BJ (cell line): ENCODE results near the gene HOXB2. TPM values are rescaled to one million over a fixed set of nuclear protein-coding genes. Genes with fewer than 3 reads are reported as not detected.

ENCODE experiments used
- CTCF ChIA-PET: fragments of 350-600 bp; formaldehyde crosslinking; extraction: SDS; loops from one replicate; lab custom pipeline; 2021; ENCODE audit warnings: antibody characterized with exemption, inconsistent platforms; lab: Yijun Ruan, JAX
- POLR2A ChIA-PET: fragments of 300-600 bp; sonication (Branson Sonifier 250); formaldehyde crosslinking; extraction: SDS; loops from one replicate; lab custom pipeline; 2021; ENCODE audit warnings: antibody characterized with exemption; lab: Charles Lee
- DNase-seq: peaks from one replicate; pipeline ENCODE4 v3.0.0-alpha.2; 2011; ENCODE audit warnings: low read depth
- H3K27me3 ChIP-seq: 2 replicates; pipeline ENCODE4 v1.6.0; 2011; ENCODE audit warnings: low read length; ENCODE audit not compliant: control insufficient read depth, insufficient read depth
- H3K36me3 ChIP-seq: 2 replicates; pipeline ENCODE4 v1.5.1; 2011; ENCODE audit warnings: low read length; ENCODE audit not compliant: control insufficient read depth, insufficient read depth
- H3K4me3 ChIP-seq: 2 replicates; pipeline ENCODE4 v1.5.1; 2011; ENCODE audit warnings: low read depth, mild to moderate bottlenecking, control low read depth, low read length
- polyA plus RNA-seq: library from polyadenylated mRNA; depleted of rRNA; stranded (reverse); fragments of >200 nt; gene quantifications from 2 replicates; pipeline ENCODE4 v1.2.3, GENCODE V29; 2011
- TF ChIP-seq, protein P1 (sequence below): IDR thresholded peaks from 2 replicates; pipeline ENCODE4 v1.5.1; 2011; ENCODE audit warnings: low read depth, mild to moderate bottlenecking, control low read depth, inconsistent platforms, low read length, moderate library complexity; ENCODE audit not compliant: insufficient read depth

Gene HOXB2
- polyA plus RNA-seq, 1 experiment = 1.7 TPM

DNA sequence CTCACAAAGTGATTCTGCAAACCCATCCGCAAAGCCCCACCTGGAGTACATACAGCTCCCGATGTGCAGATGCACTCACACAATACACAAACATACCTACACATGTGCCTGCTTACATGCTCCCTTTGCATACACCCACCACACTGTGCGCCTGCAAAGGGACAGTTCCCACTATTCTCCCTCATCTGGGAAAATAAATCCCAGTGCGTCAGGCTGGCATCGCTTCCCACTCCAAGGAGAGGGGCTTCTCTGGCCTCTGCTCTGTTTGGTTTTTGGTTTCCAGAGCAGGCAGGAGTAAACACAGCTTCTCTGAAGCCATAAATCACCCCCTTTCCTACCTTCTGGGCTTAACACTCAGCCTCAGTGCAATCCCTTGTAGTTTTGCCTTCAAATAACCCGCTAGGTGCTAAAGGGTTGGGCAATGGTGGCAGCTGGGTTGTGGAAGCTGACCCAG, 18.5 kb upstream of the HOXB2 start:
- Histone ChIP-seq H3K36me3 (no peaks in the 10 kb centered on the region), H3K4me3 (no peak overlapping the region), H3K27me3 (peaks cover 59% of the 10 kb centered on the region)
- CTCF ChIA-PET = interaction anchor here (1.5 kb wide), 1 partner anchor 71 kb away, joined by 4 read pairs; no protein-coding TSS in a partner anchor
- TF ChIP-seq, protein P1, sequence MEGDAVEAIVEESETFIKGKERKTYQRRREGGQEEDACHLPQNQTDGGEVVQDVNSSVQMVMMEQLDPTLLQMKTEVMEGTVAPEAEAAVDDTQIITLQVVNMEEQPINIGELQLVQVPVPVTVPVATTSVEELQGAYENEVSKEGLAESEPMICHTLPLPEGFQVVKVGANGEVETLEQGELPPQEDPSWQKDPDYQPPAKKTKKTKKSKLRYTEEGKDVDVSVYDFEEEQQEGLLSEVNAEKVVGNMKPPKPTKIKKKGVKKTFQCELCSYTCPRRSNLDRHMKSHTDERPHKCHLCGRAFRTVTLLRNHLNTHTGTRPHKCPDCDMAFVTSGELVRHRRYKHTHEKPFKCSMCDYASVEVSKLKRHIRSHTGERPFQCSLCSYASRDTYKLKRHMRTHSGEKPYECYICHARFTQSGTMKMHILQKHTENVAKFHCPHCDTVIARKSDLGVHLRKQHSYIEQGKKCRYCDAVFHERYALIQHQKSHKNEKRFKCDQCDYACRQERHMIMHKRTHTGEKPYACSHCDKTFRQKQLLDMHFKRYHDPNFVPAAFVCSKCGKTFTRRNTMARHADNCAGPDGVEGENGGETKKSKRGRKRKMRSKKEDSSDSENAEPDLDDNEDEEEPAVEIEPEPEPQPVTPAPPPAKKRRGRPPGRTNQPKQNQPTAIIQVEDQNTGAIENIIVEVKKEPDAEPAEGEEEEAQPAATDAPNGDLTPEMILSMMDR = no peak
- POLR2A ChIA-PET = no interaction called here
- no peak for DNase-seq

DNA sequence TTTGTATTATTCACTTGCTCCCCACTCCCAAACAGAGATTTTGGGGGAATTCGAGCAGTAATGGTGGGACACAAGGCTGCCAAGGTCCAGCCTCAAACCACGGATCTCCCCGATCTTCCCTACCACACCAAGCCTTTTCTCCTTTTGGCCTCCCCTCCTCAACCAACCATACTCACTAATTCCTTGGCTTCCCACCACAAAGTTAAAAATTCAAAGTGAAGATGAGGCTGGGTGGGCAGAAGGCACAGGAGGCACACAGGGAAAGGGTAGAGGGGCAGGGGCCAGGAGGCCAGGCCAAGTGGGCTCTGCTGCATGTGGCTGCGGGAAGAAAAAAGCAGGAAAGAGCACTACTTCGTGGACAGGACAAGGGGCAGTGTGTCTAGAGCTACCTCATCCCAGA, 18.0 kb upstream of the HOXB2 start:
- H3K36me3 ChIP-seq = no peaks in the 10 kb centered on the region
- POLR2A ChIA-PET = no interaction called here
- TF ChIP-seq, protein P1 = no peak
- DNase-seq = no peak
- H3K4me3 ChIP-seq = no peak overlapping the region
- CTCF ChIA-PET = interaction anchor here (0.9 kb wide), 1 partner anchor 15 kb away, joined by 3 read pairs; no protein-coding TSS in a partner anchor
- H3K27me3 ChIP-seq = peaks cover 61% of the 10 kb centered on the region

DNA sequence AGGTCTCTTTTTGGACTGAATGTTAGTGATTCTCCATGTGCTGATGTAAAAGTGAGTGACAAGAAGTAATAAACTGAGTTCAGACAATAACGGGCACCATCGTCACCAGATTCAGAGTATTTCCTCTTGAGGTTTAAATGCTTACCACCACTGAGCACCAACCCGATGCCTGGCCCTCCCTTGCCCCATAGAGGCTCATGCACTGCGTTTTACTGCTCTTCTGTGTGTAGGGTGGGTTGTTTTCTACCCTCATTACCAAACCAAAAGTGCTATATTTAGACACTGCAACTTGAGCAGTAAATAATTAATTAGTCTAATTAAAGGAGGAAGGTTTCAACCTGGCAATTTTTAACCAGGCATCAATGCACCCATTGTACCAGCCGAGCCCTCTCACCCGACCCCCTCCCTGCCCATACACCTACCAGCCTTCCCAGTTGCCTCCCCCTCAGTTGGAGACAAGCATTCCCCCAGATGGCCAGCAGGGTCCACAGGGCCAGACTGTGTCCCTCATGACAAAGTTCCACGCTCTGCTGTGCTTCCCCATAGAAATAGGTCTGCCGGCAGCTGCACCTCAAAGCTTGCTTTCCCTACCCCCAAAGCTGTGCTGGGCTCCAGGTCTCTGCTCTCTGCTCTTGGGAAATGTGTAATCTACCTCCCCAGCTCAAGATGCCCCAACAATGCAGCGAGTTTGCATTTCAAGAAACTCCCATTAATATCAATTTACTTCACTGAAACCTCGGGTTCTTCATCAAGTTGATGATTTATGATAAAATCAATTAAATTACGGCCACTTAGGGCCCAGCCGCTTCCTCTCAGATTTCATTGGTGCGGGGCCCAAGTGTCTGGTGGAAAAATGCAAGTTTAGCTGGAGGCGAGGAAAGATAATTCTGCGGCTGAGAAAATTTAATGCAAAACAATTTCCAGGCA, 17.2 kb upstream of the HOXB2 start:
- no peak overlapping the region for H3K4me3 ChIP-seq
- H3K27me3 ChIP-seq = peaks cover 59% of the 10 kb centered on the region
- TF ChIP-seq, protein P1 = no peak
- CTCF ChIA-PET = interaction anchor here (0.9 to 1.2 kb wide), 3 partner anchors 15 to 106 kb away, joined by 3 to 5 read pairs (median 3); no protein-coding TSS in a partner anchor
- POLR2A ChIA-PET = no interaction called here
- DNase-seq = no peak
- no peaks in the 10 kb centered on the region for H3K36me3 ChIP-seq

DNA sequence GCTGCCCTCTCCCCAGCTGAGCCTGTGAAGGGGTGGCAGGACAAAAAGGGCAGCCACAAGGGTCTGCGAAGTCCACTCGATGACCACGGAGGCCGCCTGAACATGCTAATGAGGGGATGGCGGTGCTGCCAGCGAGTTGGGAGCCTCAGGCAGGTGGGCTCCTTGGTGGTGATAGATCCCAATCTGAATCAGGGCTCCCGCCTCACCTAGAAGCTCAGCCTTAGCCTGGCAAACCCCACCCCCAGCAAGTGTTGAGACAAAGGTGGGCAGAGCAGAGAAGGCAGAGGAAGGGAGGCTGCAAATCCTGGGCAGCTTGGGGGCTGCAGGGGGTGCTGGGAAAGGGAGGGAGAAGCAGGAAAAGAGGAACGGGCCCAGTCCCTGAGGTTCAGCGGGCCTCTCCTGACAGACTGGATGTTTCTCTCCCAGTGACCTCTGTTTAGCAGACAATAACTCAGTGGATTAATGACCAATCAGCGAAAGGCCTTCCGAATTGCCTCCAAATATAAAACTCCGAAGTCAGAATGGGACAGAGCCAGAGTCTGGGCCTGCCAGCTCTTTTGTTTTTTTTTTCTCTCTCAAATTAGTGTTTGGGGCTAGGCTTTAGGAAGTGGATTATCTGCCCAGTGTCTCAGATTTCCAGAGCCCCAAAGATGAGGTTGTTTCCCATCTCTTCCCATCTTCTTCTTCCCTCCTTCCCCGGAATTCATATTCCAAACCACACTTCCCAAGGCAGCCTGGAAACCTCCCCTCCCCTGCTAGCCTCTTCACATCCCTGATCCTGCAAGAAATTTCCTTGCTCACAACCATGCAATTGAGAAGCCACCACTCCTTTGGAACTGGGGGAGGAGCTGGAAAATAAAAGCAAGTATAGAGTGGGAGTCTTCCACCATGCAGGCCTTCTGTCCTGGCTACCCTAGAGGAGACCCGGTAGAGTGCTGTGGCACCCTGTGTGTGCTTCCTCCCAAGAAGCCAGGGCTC, 15.2 kb upstream of the HOXB2 start:
- no peaks in the 10 kb centered on the region for H3K36me3 ChIP-seq
- TF ChIP-seq, protein P1 = no peak
- peaks cover 52% of the 10 kb centered on the region for H3K27me3 ChIP-seq
- no peak for DNase-seq
- ChIA-PET CTCF (interaction anchor here (0.7 kb wide), 1 partner anchor 13 kb away, joined by 3 read pairs; no protein-coding TSS in a partner anchor), POLR2A (no interaction called here)
- H3K4me3 ChIP-seq = no peak overlapping the region
